Measurements from ENCODE around the gene C16orf46. TPM values are rescaled to one million over a fixed set of nuclear protein-coding genes. Genes with fewer than 3 reads are reported as not detected.

The C16orf46 gene
- total RNA-seq, 3 donors from 2014 or later = 0.64 to 4.3 (median 3.4) TPM

DNA sequence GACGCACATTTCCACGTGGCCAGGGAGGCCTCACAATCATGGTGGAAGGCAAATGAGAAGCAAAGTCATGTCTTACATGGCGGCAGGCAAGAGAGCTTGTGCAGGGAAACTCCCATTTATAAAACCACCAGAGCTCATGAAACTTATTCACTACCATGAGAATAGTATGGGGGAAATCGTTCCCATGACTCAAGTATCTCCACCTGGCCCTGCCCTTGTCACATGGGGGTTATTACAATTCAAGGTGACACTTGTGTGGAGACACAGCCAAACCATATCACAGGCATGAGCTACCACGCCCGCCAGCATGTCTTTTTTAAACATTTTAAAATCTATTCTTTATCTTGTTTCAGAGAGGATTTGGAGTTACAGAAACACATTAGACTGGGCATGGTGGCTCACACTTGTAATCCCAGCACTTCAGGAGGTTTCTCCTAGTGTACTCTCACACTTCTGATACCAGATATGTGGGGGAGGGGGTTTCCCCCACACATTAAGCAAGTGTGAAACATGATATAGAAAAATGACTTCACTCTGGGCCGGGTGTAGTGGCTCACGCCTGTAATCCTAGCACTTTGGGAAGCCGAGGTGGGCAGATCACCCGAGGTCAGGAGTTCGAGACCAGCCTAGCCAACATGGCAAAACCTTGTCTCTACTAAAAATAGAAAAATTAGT lies 47.0 kb downstream of the C16orf46 start:
- no peaks in the 10 kb centered on the region for H3K27me3 ChIP-seq
- intact Hi-C loops (cut with DNase I; ENCODE audit: low total_unique reads) = no loop called here
- no peaks in the 10 kb centered on the region for H3K9me3 ChIP-seq
- H3K4me1 ChIP-seq = no peaks in the 10 kb centered on the region
- H3K27ac ChIP-seq = no peak overlapping the region
- no peak for DNase-seq (ENCODE audit: low spot score in 2 of 2)
- TF ChIP-seq, protein P1, sequence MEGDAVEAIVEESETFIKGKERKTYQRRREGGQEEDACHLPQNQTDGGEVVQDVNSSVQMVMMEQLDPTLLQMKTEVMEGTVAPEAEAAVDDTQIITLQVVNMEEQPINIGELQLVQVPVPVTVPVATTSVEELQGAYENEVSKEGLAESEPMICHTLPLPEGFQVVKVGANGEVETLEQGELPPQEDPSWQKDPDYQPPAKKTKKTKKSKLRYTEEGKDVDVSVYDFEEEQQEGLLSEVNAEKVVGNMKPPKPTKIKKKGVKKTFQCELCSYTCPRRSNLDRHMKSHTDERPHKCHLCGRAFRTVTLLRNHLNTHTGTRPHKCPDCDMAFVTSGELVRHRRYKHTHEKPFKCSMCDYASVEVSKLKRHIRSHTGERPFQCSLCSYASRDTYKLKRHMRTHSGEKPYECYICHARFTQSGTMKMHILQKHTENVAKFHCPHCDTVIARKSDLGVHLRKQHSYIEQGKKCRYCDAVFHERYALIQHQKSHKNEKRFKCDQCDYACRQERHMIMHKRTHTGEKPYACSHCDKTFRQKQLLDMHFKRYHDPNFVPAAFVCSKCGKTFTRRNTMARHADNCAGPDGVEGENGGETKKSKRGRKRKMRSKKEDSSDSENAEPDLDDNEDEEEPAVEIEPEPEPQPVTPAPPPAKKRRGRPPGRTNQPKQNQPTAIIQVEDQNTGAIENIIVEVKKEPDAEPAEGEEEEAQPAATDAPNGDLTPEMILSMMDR (IDR thresholded peaks at IDR 0.05) = no peak
- TF ChIP-seq POLR2A (IDR thresholded peaks at IDR 0.05) = no peak
- no peak for TF ChIP-seq POLR2AphosphoS5 (IDR thresholded peaks at IDR 0.05)
- H3K4me3 ChIP-seq = no peak overlapping the region
- H3K36me3 ChIP-seq = no peaks in the 10 kb centered on the region

GRCh38 chr16:81026429-81026828 lies 50.6 kb downstream of the C16orf46 start:
- H3K27ac ChIP-seq = no peak overlapping the region
- no peaks in the 10 kb centered on the region for H3K9me3 ChIP-seq
- DNase-seq (ENCODE audit: low spot score in 2 of 2) = no peak
- no peaks in the 10 kb centered on the region for H3K36me3 ChIP-seq
- H3K27me3 ChIP-seq = no peaks in the 10 kb centered on the region
- TF ChIP-seq, protein P1 (IDR thresholded peaks at IDR 0.05) = no peak
- TF ChIP-seq POLR2A (IDR thresholded peaks at IDR 0.05) = no peak
- no peak for TF ChIP-seq POLR2AphosphoS5 (IDR thresholded peaks at IDR 0.05)
- no peaks in the 10 kb centered on the region for H3K4me1 ChIP-seq
- H3K4me3 ChIP-seq = no peak overlapping the region
- intact Hi-C loops (cut with DNase I; ENCODE audit: low total_unique reads) = no loop called here

DNA sequence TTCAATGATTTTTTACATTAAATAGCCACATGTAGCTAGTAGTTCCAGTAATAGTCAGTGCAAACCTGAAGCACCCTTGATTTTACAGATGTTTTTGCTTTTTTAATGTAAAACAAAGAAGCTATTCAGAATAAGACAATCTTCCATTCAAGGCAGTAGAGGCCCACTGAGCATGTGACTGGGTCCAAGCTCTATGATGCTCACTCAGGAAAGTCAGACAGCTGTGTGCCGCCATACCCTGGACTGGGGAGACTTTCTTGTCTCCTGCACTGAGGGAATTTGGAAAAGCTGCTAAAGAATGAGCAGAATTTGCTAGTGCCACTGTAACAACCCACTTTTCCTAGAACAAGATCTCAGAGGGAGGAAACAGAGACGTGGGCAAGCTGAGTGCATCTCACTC lies 58.5 kb downstream of the C16orf46 start:
- no peak for DNase-seq (ENCODE audit: low spot score in 2 of 2)
- Histone ChIP-seq H3K4me1 (no peaks in the 10 kb centered on the region), H3K9me3 (no peaks in the 10 kb centered on the region), H3K4me3 (no peak overlapping the region), H3K27ac (no peak overlapping the region), H3K27me3 (no peaks in the 10 kb centered on the region), H3K36me3 (no peaks in the 10 kb centered on the region)
- intact Hi-C loops (cut with DNase I; ENCODE audit: low total_unique reads) = no loop called here
- no peak for TF ChIP-seq POLR2AphosphoS5 (IDR thresholded peaks at IDR 0.05)
- no peak for TF ChIP-seq POLR2A (IDR thresholded peaks at IDR 0.05)
- TF ChIP-seq, protein P1 (IDR thresholded peaks at IDR 0.05) = no peak

- no peaks in the 10 kb centered on the region for H3K27me3 ChIP-seq
- intact Hi-C loops (cut with DNase I; ENCODE audit: low total_unique reads) = no loop called here
- no peak for DNase-seq (ENCODE audit: low spot score in 2 of 2)
- H3K9me3 ChIP-seq = no peaks in the 10 kb centered on the region
- TF ChIP-seq, protein P1 (IDR thresholded peaks at IDR 0.05) = no peak
- TF ChIP-seq POLR2AphosphoS5 (IDR thresholded peaks at IDR 0.05) (no peak), POLR2A (IDR thresholded peaks at IDR 0.05) (no peak)
- no peaks in the 10 kb centered on the region for H3K36me3 ChIP-seq
- no peaks in the 10 kb centered on the region for H3K4me1 ChIP-seq
- no peak overlapping the region for H3K4me3 ChIP-seq
- no peak overlapping the region for H3K27ac ChIP-seq
These were observed 62.4 kb downstream of the C16orf46 start for GRCh38 chr16:81014672-81015071.

GRCh38 chr16:81012974-81013373 lies 64.1 kb downstream of the C16orf46 start:
- Histone ChIP-seq H3K4me1 (no peaks in the 10 kb centered on the region), H3K27me3 (no peaks in the 10 kb centered on the region), H3K36me3 (no peaks in the 10 kb centered on the region), H3K27ac (no peak overlapping the region), H3K9me3 (no peaks in the 10 kb centered on the region), H3K4me3 (no peak overlapping the region)
- DNase-seq (ENCODE audit: low spot score in 2 of 2) = no peak
- intact Hi-C loops (cut with DNase I; ENCODE audit: low total_unique reads) = no loop called here
- no peak for TF ChIP-seq POLR2AphosphoS5 (IDR thresholded peaks at IDR 0.05)

Other genes starting within 250 kb of the C16orf46 start
- gene CMC2, start 70.4 kb downstream of the C16orf46 start, total RNA-seq = 10 to 100 TPM; 27.5 to 38.5 (median 31.5) TPM
- 1 to 10 TPM; 3.9 to 9.7 (median 8.2) TPM for gene CENPN, start 70.0 kb downstream of the C16orf46 start, total RNA-seq
- gene ATMIN, start 41.4 kb downstream of the C16orf46 start, total RNA-seq = 10 to 100 TPM; 37.4 to 54.9 (median 42.6) TPM
- gene GCSH, start 19.2 kb upstream of the C16orf46 start, total RNA-seq = 10 to 100 TPM; 19.9 to 22.1 (median 21.0) TPM
- under 1 TPM in 1 of 3 donors, not detected in 2; 0.29 TPM for gene BCO1, start 161.5 kb upstream of the C16orf46 start, total RNA-seq
- gene GAN, start 237.7 kb upstream of the C16orf46 start, total RNA-seq = 10 to 100 TPM in 2 of 3 donors, 1 to 10 TPM in 1; 7.5 to 15.7 (median 10.8) TPM

Measured in breast epithelium (tissue), 4 donors.